Measurements from ENCODE around the gene RFPL3.

- TF ChIP-seq CTCF (IDR thresholded peaks at IDR 0.05; ENCODE audit: insufficient read depth, low read depth, low read length) (no peak), EZH2 (IDR thresholded peaks at IDR 0.05; ENCODE audit: insufficient read depth, low read length) (no peak)
Observed at GRCh38 chr22:32331236-32331917, 26.3 kb upstream of the RFPL3 start.
